HG02610 (cell line): ENCODE results near the gene SLC35F2.

Experiments used
- ATAC-seq: cut with Tn5 transposase; IDR thresholded peaks from one replicate; pipeline ENCODE4 v1.9.1; 2021; ENCODE audit warnings: mild to moderate bottlenecking, moderate library complexity; ENCODE audit not compliant: unreplicated experiment

SLC35F2 gene

GRCh38 chr11:107743191-107743590 lies 115.4 kb downstream of the SLC35F2 start:
- no peak for ATAC-seq

- peak; percentile 87 for ATAC-seq
Observed at GRCh38 chr11:107741044-107741823, 117.4 kb downstream of the SLC35F2 start.
